Measurements from ENCODE around the gene TBC1D20. TPM values are rescaled to one million over a fixed set of nuclear protein-coding genes. Genes with fewer than 3 reads are reported as not detected.

The TBC1D20 gene
- total RNA-seq, 1 experiment from 2014 or later, result 42.1 TPM

DNA sequence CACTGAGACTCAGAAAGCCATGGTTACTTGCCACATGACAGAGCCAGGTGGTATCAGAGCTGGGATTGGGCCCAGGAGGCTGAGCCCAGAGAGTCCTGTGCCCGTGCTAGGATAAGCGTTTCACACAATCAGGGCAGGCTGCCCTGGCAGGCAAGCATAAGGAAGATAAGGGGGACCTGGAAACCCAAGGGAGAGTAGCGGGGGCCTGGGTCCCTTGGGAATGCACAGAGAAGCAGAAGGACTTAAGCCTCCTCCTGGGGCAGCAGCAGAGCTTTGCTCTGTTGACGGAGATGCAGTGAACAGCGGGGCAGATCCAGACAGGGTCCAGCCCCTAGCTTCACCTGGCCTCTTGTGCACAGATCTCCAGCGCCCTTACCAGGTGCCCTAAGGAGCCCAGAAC lies 73.1 kb downstream of the TBC1D20 start:
- ATAC-seq (no peak), DNase-seq (ENCODE audit: low read depth, low spot score) (no peak)
- H3K27me3 ChIP-seq (ENCODE audit: control insufficient read depth, insufficient read depth, low read length), result no peaks in the 10 kb centered on the region
- in situ Hi-C loops (cut with HindIII; ENCODE audit: low pct_unique_long_range_greater_than_20kb, low sequenced_read_pairs) (no loop called here), intact Hi-C loops (cut with micrococcal nuclease; ENCODE audit: unreplicated experiment) (no loop called here)
- no peaks in the 10 kb centered on the region for H3K9me3 ChIP-seq (ENCODE audit: control insufficient read depth, insufficient read depth, low read depth, low read length)
- H3K27ac ChIP-seq (ENCODE audit: low read length), result no peak overlapping the region
- H3K4me3 ChIP-seq (ENCODE audit: low read depth in 2 of 2, low read length in 2 of 2), result no peak overlapping the region
- no TSS peak for BruUV-seq (replicated peaks)
- no peaks in the 10 kb centered on the region; the same call in 1 of the 2 replicates for H3K4me1 ChIP-seq (ENCODE audit: control insufficient read depth, insufficient read depth, low read length)
- no peak for TF ChIP-seq POLR2AphosphoS5 (IDR thresholded peaks at IDR 0.05; ENCODE audit: low read depth, low read length)
- TF ChIP-seq, protein P1, sequence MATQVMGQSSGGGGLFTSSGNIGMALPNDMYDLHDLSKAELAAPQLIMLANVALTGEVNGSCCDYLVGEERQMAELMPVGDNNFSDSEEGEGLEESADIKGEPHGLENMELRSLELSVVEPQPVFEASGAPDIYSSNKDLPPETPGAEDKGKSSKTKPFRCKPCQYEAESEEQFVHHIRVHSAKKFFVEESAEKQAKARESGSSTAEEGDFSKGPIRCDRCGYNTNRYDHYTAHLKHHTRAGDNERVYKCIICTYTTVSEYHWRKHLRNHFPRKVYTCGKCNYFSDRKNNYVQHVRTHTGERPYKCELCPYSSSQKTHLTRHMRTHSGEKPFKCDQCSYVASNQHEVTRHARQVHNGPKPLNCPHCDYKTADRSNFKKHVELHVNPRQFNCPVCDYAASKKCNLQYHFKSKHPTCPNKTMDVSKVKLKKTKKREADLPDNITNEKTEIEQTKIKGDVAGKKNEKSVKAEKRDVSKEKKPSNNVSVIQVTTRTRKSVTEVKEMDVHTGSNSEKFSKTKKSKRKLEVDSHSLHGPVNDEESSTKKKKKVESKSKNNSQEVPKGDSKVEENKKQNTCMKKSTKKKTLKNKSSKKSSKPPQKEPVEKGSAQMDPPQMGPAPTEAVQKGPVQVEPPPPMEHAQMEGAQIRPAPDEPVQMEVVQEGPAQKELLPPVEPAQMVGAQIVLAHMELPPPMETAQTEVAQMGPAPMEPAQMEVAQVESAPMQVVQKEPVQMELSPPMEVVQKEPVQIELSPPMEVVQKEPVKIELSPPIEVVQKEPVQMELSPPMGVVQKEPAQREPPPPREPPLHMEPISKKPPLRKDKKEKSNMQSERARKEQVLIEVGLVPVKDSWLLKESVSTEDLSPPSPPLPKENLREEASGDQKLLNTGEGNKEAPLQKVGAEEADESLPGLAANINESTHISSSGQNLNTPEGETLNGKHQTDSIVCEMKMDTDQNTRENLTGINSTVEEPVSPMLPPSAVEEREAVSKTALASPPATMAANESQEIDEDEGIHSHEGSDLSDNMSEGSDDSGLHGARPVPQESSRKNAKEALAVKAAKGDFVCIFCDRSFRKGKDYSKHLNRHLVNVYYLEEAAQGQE (IDR thresholded peaks at IDR 0.05; ENCODE audit: insufficient read depth in 1 of 2, low read depth in 2 of 2, low read length in 1 of 2), result no peak
- no peak for TF ChIP-seq SIN3A (IDR thresholded peaks at IDR 0.05; ENCODE audit: borderline replicate concordance, insufficient read depth, low read depth, low read length)
- TF ChIP-seq TCF7L2 (IDR thresholded peaks at IDR 0.05; ENCODE audit: low read depth, low read length), result no peak
- TF ChIP-seq, protein P2, sequence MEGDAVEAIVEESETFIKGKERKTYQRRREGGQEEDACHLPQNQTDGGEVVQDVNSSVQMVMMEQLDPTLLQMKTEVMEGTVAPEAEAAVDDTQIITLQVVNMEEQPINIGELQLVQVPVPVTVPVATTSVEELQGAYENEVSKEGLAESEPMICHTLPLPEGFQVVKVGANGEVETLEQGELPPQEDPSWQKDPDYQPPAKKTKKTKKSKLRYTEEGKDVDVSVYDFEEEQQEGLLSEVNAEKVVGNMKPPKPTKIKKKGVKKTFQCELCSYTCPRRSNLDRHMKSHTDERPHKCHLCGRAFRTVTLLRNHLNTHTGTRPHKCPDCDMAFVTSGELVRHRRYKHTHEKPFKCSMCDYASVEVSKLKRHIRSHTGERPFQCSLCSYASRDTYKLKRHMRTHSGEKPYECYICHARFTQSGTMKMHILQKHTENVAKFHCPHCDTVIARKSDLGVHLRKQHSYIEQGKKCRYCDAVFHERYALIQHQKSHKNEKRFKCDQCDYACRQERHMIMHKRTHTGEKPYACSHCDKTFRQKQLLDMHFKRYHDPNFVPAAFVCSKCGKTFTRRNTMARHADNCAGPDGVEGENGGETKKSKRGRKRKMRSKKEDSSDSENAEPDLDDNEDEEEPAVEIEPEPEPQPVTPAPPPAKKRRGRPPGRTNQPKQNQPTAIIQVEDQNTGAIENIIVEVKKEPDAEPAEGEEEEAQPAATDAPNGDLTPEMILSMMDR (IDR thresholded peaks at IDR 0.05), result no peak
- POLR2A ChIA-PET, result no interaction called here
- CTCF ChIA-PET, result no interaction called here
- H3K36me3 ChIP-seq (ENCODE audit: control insufficient read depth, insufficient read depth, low read length), result peaks cover 2% of the 10 kb centered on the region; the same call in 1 of the 2 replicates

DNA sequence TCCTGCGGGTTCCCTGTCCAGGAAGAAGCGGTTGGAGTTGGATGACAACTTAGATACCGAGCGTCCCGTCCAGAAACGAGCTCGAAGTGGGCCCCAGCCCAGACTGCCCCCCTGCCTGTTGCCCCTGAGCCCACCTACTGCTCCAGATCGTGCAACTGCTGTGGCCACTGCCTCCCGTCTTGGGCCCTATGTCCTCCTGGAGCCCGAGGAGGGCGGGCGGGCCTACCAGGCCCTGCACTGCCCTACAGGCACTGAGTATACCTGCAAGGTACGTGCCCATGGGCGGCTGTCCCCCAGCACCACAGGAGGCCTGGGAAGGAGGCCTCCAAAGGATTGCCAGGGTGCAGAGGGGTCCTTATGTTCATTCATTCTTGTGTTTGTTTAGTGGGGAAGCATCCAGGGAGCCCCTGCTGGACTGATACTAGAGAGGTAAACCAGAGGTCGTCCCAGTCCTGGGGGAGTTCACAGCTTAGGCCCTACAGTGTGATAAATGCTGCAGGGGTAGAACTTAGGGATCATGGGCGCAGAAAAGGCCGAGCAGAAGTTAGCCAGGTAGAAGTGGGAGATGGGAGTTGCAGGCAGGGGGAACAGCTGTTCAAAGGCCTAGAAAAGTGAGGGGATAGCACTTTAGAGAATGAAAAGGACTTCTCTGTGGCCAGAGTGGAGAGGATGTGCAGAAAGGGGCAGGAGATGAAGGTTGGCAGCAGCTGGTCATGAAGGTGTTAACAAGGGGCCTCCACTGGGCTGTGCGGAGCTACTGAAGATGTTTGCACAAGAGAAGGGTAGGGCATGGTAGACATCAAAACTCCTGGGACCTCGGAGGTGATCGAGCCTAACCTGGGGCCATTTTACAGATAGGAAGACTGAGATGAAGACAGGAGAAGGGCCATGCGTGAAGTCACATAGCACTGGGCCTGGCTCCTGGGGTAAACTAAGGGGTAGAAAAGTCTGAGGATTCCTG lies 74.0 kb downstream of the TBC1D20 start:
- in situ Hi-C loops (cut with HindIII; ENCODE audit: low pct_unique_long_range_greater_than_20kb, low sequenced_read_pairs), result no loop called here
- POLR2A ChIA-PET, result no interaction called here

More for the DNA sequence above, 74.0 kb downstream of the TBC1D20 start:
- no peaks in the 10 kb centered on the region for H3K9me3 ChIP-seq (ENCODE audit: control insufficient read depth, insufficient read depth, low read depth, low read length)
- TF ChIP-seq, protein P2 (IDR thresholded peaks at IDR 0.05), result no peak
- TF ChIP-seq, protein P1 (IDR thresholded peaks at IDR 0.05; ENCODE audit: insufficient read depth in 1 of 2, low read depth in 2 of 2, low read length in 1 of 2), result no peak
- no peak for TF ChIP-seq TCF7L2 (IDR thresholded peaks at IDR 0.05; ENCODE audit: low read depth, low read length)
- TF ChIP-seq SIN3A (IDR thresholded peaks at IDR 0.05; ENCODE audit: borderline replicate concordance, insufficient read depth, low read depth, low read length), result no peak
- no peak for TF ChIP-seq POLR2AphosphoS5 (IDR thresholded peaks at IDR 0.05; ENCODE audit: low read depth, low read length)
- no TSS peak for BruUV-seq (replicated peaks)
- ATAC-seq, result no peak
- intact Hi-C loops (cut with micrococcal nuclease; ENCODE audit: unreplicated experiment), result no loop called here
- H3K36me3 ChIP-seq (ENCODE audit: control insufficient read depth, insufficient read depth, low read length), result 0 out of 2 replicates have a peak, but pooled peaks cover 2% of the 10 kb centered on the region
- CTCF ChIA-PET, result no interaction called here
- no peaks in the 10 kb centered on the region for H3K27me3 ChIP-seq (ENCODE audit: control insufficient read depth, insufficient read depth, low read length)
- DNase-seq (ENCODE audit: low read depth, low spot score), result no peak
- no peak overlapping the region for H3K4me3 ChIP-seq (ENCODE audit: low read depth in 2 of 2, low read length in 2 of 2)
- no peak overlapping the region for H3K27ac ChIP-seq (ENCODE audit: low read length)
- no peaks in the 10 kb centered on the region; the same call in 1 of the 2 replicates for H3K4me1 ChIP-seq (ENCODE audit: control insufficient read depth, insufficient read depth, low read length)
